Naive thymus-derived CD4-positive, alpha-beta T cell (primary cell): ENCODE data around the gene NDUFV3. TPM values are rescaled to one million over a fixed set of nuclear protein-coding genes. Genes with fewer than 3 reads are reported as not detected.
"Not testable (repeated sequence)": the region's sequence is repeated elsewhere in the genome, so short reads cannot be mapped to it uniquely, and the experiment has no call there.

Source experiments
- ATAC-seq: fragments of 150-1000 bp; cut with Tn5 transposase; 2 replicates; pipeline ENCODE4 v1.10.0; 2021; ENCODE audit warnings: mild to moderate bottlenecking, moderate library complexity
- CTCF ChIA-PET: fragments of 350-600 bp; sonication (Branson Sonifier 250); formaldehyde crosslinking; loops from one replicate; lab custom pipeline; 2021; ENCODE audit warnings: antibody characterized with exemption; lab: Charles Lee
- POLR2A ChIA-PET: fragments of 350-600 bp; sonication (Branson Sonifier 250); formaldehyde crosslinking; loops from one replicate; lab custom pipeline; 2021; ENCODE audit warnings: antibody characterized with exemption, inconsistent platforms; lab: Charles Lee
- DNase-seq, 9 donors: peaks; one replicate each; pipeline versions ENCODE4 v3.0.0 to v3.0.0-alpha.2; 2020 to 2022; ENCODE audit warnings: mixed read lengths in 1 of 9
- H3K27ac ChIP-seq: one replicate; pipeline ENCODE4 v1.7.0; 2013; ENCODE audit warnings: mild to moderate bottlenecking, low read depth, low read length, moderate library complexity
- H3K27me3 ChIP-seq, 2 donors: one replicate each; pipeline ENCODE4 v1.7.0; 2013; ENCODE audit warnings: low read length in 2 of 2, mild to moderate bottlenecking in 2 of 2, moderate library complexity in 2 of 2; ENCODE audit not compliant: control insufficient read depth in 2 of 2, insufficient read depth in 2 of 2
- H3K36me3 ChIP-seq, 3 experiments: 1 replicate in 2 of 3; 2 replicates in 1 of 3; pipeline ENCODE4 v1.7.0; 2013; ENCODE audit warnings: low read length in 3 of 3, mild to moderate bottlenecking in 3 of 3, moderate library complexity in 1 of 3; ENCODE audit not compliant: insufficient read depth in 3 of 3, control insufficient read depth in 2 of 3
- H3K4me1 ChIP-seq, 2 donors: one replicate each; pipeline ENCODE4 v1.7.0; 2013; ENCODE audit warnings: low read length in 2 of 2, mild to moderate bottlenecking in 2 of 2, moderate library complexity in 1 of 2; ENCODE audit not compliant: control insufficient read depth in 2 of 2, insufficient read depth in 2 of 2
- H3K4me3 ChIP-seq: 2 replicates; pipeline ENCODE4 v1.7.0; 2013; ENCODE audit warnings: mild to moderate bottlenecking, low read length
- H3K9me3 ChIP-seq, 3 experiments: 1 replicate in 2 of 3; 2 replicates in 1 of 3; pipeline ENCODE4 v1.7.0; 2013; ENCODE audit warnings: low read length in 3 of 3; ENCODE audit not compliant: control insufficient read depth in 2 of 3
- H3K27ac Mint-ChIP-seq, 9 donors: one replicate each; pipeline ENCODE4 v1.8.0; 2020 to 2022; ENCODE audit warnings: mixed read lengths in 9 of 9, mild to moderate bottlenecking in 8 of 9, moderate library complexity in 5 of 9, inconsistent platforms in 2 of 9
- H3K27me3 Mint-ChIP-seq, 5 donors: one replicate each; pipeline ENCODE4 v1.8.0; 2021 to 2022; ENCODE audit warnings: mixed read lengths in 5 of 5, mild to moderate bottlenecking in 1 of 5
- H3K36me3 Mint-ChIP-seq, 5 donors: one replicate each; pipeline ENCODE4 v1.8.0; 2020 to 2022; ENCODE audit warnings: mixed read lengths in 5 of 5, mild to moderate bottlenecking in 3 of 5, inconsistent platforms in 1 of 5
- H3K4me1 Mint-ChIP-seq, 7 donors: one replicate each; pipeline ENCODE4 v1.8.0; 2020 to 2022; ENCODE audit warnings: mixed read lengths in 7 of 7, mild to moderate bottlenecking in 3 of 7, inconsistent platforms in 1 of 7
- H3K4me3 Mint-ChIP-seq, 10 donors: one replicate each; pipeline ENCODE4 v1.8.0; 2020 to 2022; ENCODE audit warnings: mild to moderate bottlenecking in 10 of 10, mixed read lengths in 10 of 10, moderate library complexity in 6 of 10, inconsistent platforms in 2 of 10
- H3K9me3 Mint-ChIP-seq, 11 donors: one replicate each; pipeline ENCODE4 v1.8.0; 2020 to 2022; ENCODE audit warnings: mixed read lengths in 11 of 11, mild to moderate bottlenecking in 4 of 11, inconsistent platforms in 1 of 11, moderate library complexity in 1 of 11
- intact Hi-C, 2 donors: fragments of 100-400 bp; cut with micrococcal nuclease; formaldehyde crosslinking; loops; one replicate each; pipeline ENCODE4 v1.15.1; 2023
- polyA plus RNA-seq, 2 donors: library from polyadenylated mRNA; unstranded; fragments of 300-500 nt; fragmentation: Illumina TruSeq; gene quantifications; one replicate each; pipeline ENCODE4 v1.2.3, GENCODE V29; 2021
- total RNA-seq, 6 experiments: library from RNA in 5 of 6; stranded (reverse) in 5 of 6; gene quantifications; 1 replicate in 5 of 6; 2 replicates in 1 of 6; pipeline ENCODE4 v1.2.3 and lab custom pipeline; 2021 to 2026

NDUFV3 gene
- total and polyA plus RNA-seq, 7 experiments from 2014 or later, result 20.0 to 33.1 (median 28.4) TPM

GRCh38 chr21:42937960-42938605 is 45.0 kb downstream of the NDUFV3 start:
- no peaks in the 10 kb centered on the region for H3K27me3 ChIP-seq
- H3K36me3 Mint-ChIP-seq, result peaks cover 0 to 11% (median 0%) of the 10 kb centered on the region in 5 donors
- ATAC-seq (no peak), DNase-seq (no peak)
- intact Hi-C loops, result no loop called here
- ChIA-PET CTCF (no interaction called here), POLR2A (interaction anchor here (0.6 kb wide), 1 partner anchor 18 kb away, joined by 3 read pairs; no protein-coding TSS in a partner anchor)
- H3K9me3 ChIP-seq, result no peaks in the 10 kb centered on the region
- peak overlapping the region in 1 of 9 donors; percentile 25 for H3K27ac Mint-ChIP-seq
- peaks cover 0 to 4% (median 0%) of the 10 kb centered on the region in 7 donors for H3K4me1 Mint-ChIP-seq
- H3K9me3 Mint-ChIP-seq, result peaks cover 0 to 1% (median 0%) of the 10 kb centered on the region in 11 donors
- no peak overlapping the region for H3K4me3 ChIP-seq
- H3K27me3 Mint-ChIP-seq, result no peaks in the 10 kb centered on the region
- H3K27ac ChIP-seq, result no peak overlapping the region
- H3K36me3 ChIP-seq, result no peaks in the 10 kb centered on the region
- H3K4me3 Mint-ChIP-seq, result no peak overlapping the region
- H3K4me1 ChIP-seq, result no peaks in the 10 kb centered on the region

GRCh38 chr21:42938606-42938995 is 45.5 kb downstream of the NDUFV3 start:
- POLR2A ChIA-PET, result interaction anchor here (0.6 kb wide), 1 partner anchor 18 kb away, joined by 3 read pairs; no protein-coding TSS in a partner anchor
- H3K27me3 ChIP-seq, intact Hi-C loops, H3K27me3 Mint-ChIP-seq, H3K4me1 Mint-ChIP-seq, H3K27ac ChIP-seq, H3K4me3 Mint-ChIP-seq, ATAC-seq, H3K9me3 ChIP-seq, H3K9me3 Mint-ChIP-seq, H3K4me1 ChIP-seq, CTCF ChIA-PET, H3K27ac Mint-ChIP-seq, DNase-seq, H3K4me3 ChIP-seq, H3K36me3 ChIP-seq: not testable (repeated sequence)
- peaks cover 0 to 14% (median 0%) of the 10 kb centered on the region in 5 donors for H3K36me3 Mint-ChIP-seq

GRCh38 chr21:42939582-42940413 is 46.7 kb downstream of the NDUFV3 start:
- peaks cover 0 to 4% (median 0%) of the 10 kb centered on the region in 7 donors for H3K4me1 Mint-ChIP-seq
- H3K4me1 ChIP-seq, result no peaks in the 10 kb centered on the region
- no peaks in the 10 kb centered on the region for H3K36me3 ChIP-seq
- DNase-seq (no peak), ATAC-seq (peak; percentile 31)
- no peak overlapping the region for H3K27ac Mint-ChIP-seq
- ChIA-PET POLR2A (no interaction called here), CTCF (no interaction called here)
- H3K27me3 ChIP-seq, result no peaks in the 10 kb centered on the region
- intact Hi-C loops, result no loop called here
- no peak overlapping the region for H3K4me3 ChIP-seq
- no peak overlapping the region for H3K4me3 Mint-ChIP-seq
- peaks cover 0 to 14% (median 0%) of the 10 kb centered on the region in 5 donors for H3K36me3 Mint-ChIP-seq
- H3K9me3 Mint-ChIP-seq, result peaks cover 0 to 1% (median 0%) of the 10 kb centered on the region in 11 donors
- H3K27me3 Mint-ChIP-seq, result peaks cover 0 to 2% (median 0%) of the 10 kb centered on the region in 5 donors
- H3K9me3 ChIP-seq, result no peaks in the 10 kb centered on the region
- no peak overlapping the region for H3K27ac ChIP-seq

DNA sequence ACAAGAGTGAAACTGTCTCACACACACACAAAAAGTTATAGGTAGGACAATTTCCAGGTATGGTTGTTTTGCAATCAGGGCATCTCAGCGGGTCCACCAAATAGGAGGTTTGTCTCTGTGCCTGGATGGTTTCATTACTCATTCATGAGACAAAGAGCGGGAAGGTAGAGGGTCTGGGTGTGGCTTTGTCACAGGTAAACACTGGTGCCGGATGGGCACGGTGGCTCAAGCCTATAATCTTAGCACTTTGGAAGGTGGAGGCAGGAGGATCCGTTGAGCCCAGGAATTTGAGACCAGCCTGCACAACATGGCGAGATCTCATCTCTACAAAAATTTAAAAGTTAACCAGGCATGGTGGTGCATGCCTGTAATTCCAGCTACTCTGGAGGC is 48.6 kb downstream of the NDUFV3 start:
- intact Hi-C loops, result no loop called here
- CTCF ChIA-PET, result no interaction called here
- H3K4me1 Mint-ChIP-seq, result peaks cover 0 to 4% (median 0%) of the 10 kb centered on the region in 7 donors
- Histone ChIP-seq H3K4me3 (no peak overlapping the region), H3K27me3 (no peaks in the 10 kb centered on the region), H3K4me1 (no peaks in the 10 kb centered on the region), H3K36me3 (no peaks in the 10 kb centered on the region), H3K9me3 (no peaks in the 10 kb centered on the region), H3K27ac (no peak overlapping the region)
- peaks cover 0 to 4% (median 0%) of the 10 kb centered on the region in 5 donors for H3K27me3 Mint-ChIP-seq
- H3K4me3 Mint-ChIP-seq, result no peak overlapping the region
- H3K9me3 Mint-ChIP-seq, result peaks cover 0 to 1% (median 0%) of the 10 kb centered on the region in 11 donors
- POLR2A ChIA-PET, result interaction anchor here (0.6 kb wide), 1 partner anchor 13 kb away, joined by 3 read pairs; no protein-coding TSS in a partner anchor
- H3K36me3 Mint-ChIP-seq, result peaks cover 0 to 14% (median 0%) of the 10 kb centered on the region in 5 donors
- H3K27ac Mint-ChIP-seq, result no peak overlapping the region
- ATAC-seq (no peak), DNase-seq (no peak)

- peaks cover 0 to 9% (median 0%) of the 10 kb centered on the region in 5 donors for H3K27me3 Mint-ChIP-seq
- H3K27me3 ChIP-seq, result no peaks in the 10 kb centered on the region
- H3K9me3 ChIP-seq, result no peaks in the 10 kb centered on the region
- POLR2A ChIA-PET, result no interaction called here
- intact Hi-C loops, result no loop called here
- H3K27ac Mint-ChIP-seq, result no peak overlapping the region
- no peak overlapping the region for H3K4me3 Mint-ChIP-seq
- CTCF ChIA-PET, result no interaction called here
- DNase-seq (no peak), ATAC-seq (no peak)
- no peak overlapping the region for H3K4me3 ChIP-seq
- H3K4me1 Mint-ChIP-seq, result peaks cover 0 to 4% (median 0%) of the 10 kb centered on the region in 7 donors
- H3K9me3 Mint-ChIP-seq, result peaks cover 0 to 1% (median 0%) of the 10 kb centered on the region in 11 donors
- no peaks in the 10 kb centered on the region for H3K4me1 ChIP-seq
- H3K27ac ChIP-seq, result no peak overlapping the region
- no peaks in the 10 kb centered on the region for H3K36me3 ChIP-seq
- peaks cover 0 to 14% (median 0%) of the 10 kb centered on the region in 5 donors for H3K36me3 Mint-ChIP-seq
These were observed 49.1 kb downstream of the NDUFV3 start for GRCh38 chr21:42942244-42942643.

DNA sequence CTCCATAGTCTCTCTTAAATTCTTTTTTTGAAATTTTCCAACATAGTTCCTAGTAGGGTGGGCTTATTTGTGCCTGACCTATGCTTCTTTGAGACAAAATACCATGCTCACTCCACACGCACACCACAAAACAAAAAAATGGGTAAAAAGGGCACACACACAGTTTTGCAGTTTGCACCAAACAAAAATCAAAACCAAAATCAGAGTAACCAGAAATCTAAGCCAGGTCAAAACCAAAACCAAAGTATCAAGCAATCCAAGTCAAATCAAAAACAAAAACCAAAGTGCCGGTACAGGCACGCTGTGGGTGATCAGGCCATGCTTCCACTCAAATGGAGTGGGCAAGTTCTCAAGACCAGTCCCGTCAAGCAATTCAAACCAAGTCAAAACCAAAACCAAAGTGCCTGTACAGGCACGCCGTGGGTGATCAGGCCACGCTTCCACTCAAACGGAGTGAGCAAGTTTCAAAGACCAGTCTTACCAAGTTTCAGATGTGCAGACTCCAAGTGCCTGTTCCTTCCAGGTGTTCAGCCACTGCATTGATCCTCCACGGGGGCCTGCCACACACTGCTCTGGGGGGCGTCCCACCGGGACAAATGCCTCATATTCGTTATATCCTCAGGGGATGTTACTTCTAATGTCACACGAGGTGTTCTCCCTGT is 56.1 kb downstream of the NDUFV3 start:
- H3K9me3 ChIP-seq, H3K4me1 Mint-ChIP-seq, H3K4me1 ChIP-seq, POLR2A ChIA-PET, CTCF ChIA-PET, H3K27ac ChIP-seq, intact Hi-C loops, H3K4me3 Mint-ChIP-seq, H3K27me3 ChIP-seq, H3K36me3 Mint-ChIP-seq, H3K4me3 ChIP-seq, H3K36me3 ChIP-seq, DNase-seq, H3K27ac Mint-ChIP-seq, ATAC-seq: not testable (repeated sequence)
- peaks cover 0 to 14% (median 0%) of the 10 kb centered on the region in 5 donors for H3K27me3 Mint-ChIP-seq
- peaks cover 0 to 16% (median 6%) of the 10 kb centered on the region in 11 donors for H3K9me3 Mint-ChIP-seq
